Measurements from ENCODE around the gene SLC6A6.

The SLC6A6 gene

DNA sequence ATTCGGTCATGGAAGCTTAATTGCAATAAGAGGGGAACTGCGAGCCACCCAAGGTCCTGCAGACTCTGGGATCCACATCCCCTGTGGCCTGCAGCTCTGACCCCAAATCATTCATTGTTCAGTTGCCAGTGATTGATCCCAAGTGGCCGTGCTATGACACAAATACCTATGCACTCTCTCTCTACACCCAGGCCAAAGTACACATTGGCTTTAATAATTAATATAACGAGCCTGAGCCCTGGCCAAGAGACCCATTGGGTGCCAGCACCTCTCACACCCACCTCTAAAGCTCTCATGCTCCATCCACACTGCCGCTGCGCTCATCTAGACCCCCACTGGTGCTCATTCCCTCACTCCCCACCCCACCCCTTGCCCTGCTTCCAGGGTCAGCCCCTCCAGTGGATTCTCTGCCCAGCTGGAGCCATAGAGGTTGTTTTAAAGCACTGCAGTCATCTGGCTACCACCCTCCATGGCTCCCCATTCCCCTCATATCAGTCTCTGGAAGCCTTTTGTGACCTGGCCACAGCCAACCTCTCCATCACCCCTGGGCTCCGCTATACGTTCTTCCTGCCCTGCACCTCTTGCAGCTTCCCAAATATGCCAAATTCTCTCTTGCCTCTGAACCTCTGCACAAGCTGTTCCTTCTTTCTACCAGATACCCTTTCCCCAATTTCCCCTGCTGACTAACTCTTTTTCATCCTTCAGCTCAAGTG, 37.7 kb upstream of the SLC6A6 start:
- H3K27ac Mint-ChIP-seq = no peak overlapping the region
- H3K9me3 Mint-ChIP-seq = no peaks in the 10 kb centered on the region
- peaks cover 7% of the 10 kb centered on the region for H3K27me3 Mint-ChIP-seq (ENCODE audit: low read depth, poor library complexity)
- no peak for DNase-seq
- peaks cover 48% of the 10 kb centered on the region for H3K4me1 Mint-ChIP-seq
- TF ChIP-seq, protein P1, sequence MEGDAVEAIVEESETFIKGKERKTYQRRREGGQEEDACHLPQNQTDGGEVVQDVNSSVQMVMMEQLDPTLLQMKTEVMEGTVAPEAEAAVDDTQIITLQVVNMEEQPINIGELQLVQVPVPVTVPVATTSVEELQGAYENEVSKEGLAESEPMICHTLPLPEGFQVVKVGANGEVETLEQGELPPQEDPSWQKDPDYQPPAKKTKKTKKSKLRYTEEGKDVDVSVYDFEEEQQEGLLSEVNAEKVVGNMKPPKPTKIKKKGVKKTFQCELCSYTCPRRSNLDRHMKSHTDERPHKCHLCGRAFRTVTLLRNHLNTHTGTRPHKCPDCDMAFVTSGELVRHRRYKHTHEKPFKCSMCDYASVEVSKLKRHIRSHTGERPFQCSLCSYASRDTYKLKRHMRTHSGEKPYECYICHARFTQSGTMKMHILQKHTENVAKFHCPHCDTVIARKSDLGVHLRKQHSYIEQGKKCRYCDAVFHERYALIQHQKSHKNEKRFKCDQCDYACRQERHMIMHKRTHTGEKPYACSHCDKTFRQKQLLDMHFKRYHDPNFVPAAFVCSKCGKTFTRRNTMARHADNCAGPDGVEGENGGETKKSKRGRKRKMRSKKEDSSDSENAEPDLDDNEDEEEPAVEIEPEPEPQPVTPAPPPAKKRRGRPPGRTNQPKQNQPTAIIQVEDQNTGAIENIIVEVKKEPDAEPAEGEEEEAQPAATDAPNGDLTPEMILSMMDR (IDR thresholded peaks at IDR 0.05) = no peak
- no peak overlapping the region for H3K4me3 Mint-ChIP-seq
- H3K36me3 Mint-ChIP-seq (ENCODE audit: low read depth) = no peaks in the 10 kb centered on the region

DNA sequence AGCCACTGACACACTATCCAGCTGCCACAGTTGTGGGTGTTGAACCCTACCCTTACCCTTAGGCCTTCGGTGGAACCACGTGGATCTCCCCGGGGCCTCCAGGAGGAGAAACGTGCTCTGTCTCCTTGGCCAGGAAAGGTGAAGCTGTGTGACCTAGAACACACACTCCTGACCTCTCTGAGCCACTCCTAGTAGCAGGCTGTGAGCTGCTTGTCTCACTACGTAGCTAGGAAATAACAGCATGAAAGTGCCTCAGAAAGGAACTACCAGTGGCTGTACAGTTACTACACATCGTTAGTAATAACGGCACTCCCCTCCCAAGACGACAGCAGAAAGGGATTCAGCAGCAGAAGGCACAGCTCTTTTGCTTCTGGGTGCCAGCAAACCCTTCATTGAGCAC, 36.2 kb upstream of the SLC6A6 start:
- Mint-ChIP-seq H3K4me1 (peaks cover 51% of the 10 kb centered on the region), H3K27ac (no peak overlapping the region), H3K4me3 (no peak overlapping the region), H3K27me3 (ENCODE audit: low read depth, poor library complexity) (peaks cover 10% of the 10 kb centered on the region), H3K9me3 (no peaks in the 10 kb centered on the region), H3K36me3 (ENCODE audit: low read depth) (no peaks in the 10 kb centered on the region)
- TF ChIP-seq, protein P1 (IDR thresholded peaks at IDR 0.05) = no peak
- no peak for DNase-seq

DNA sequence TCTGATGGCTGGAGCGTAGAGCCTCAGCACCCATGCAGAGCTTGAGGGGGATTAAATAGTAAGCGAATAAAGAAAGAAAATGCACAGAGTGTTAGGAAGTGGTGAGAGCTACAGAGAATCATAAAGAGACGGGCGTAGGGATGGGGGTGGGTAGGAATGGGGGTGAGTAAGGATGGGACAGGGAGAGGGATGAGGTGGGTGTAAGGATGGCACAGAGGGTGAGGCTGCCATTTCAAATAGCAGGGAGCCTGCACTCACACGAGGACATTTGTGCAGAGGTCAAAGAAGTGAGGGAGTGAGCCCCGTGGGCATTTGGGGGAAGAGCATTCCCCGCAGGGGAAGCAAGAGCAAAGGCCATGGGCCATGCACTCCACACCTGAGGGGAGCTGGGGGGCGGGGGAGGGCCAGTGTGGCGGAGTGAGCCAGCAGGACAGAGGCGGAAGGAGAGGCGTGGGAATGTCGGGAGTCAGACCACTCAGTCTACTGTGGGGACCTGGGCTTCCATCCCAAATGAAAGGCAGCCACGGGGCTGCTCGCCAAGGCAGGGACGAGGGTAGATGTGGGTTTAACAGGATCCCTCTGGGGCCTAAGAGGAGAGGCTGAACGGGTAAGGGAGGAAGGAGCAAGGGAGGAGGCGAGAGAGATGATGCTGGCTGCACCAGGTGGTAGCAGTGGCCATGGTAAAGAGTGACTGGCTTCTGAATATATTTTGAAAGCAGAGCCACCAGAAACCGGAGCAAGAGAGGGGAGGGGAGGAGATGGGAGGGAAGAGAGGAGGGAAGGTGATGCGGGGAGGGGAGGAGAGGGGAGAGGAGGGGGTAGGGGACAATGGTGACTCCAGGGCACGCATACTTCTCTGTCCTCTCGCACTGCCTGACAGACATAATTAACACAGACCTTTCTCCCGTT, 35.2 kb upstream of the SLC6A6 start:
- peaks cover 10% of the 10 kb centered on the region for H3K27me3 Mint-ChIP-seq (ENCODE audit: low read depth, poor library complexity)
- H3K27ac Mint-ChIP-seq = no peak overlapping the region
- TF ChIP-seq, protein P1 (IDR thresholded peaks at IDR 0.05) = no peak
- H3K4me3 Mint-ChIP-seq = no peak overlapping the region
- H3K9me3 Mint-ChIP-seq = no peaks in the 10 kb centered on the region
- no peak for DNase-seq
- H3K4me1 Mint-ChIP-seq = peaks cover 49% of the 10 kb centered on the region
- no peaks in the 10 kb centered on the region for H3K36me3 Mint-ChIP-seq (ENCODE audit: low read depth)

DNA sequence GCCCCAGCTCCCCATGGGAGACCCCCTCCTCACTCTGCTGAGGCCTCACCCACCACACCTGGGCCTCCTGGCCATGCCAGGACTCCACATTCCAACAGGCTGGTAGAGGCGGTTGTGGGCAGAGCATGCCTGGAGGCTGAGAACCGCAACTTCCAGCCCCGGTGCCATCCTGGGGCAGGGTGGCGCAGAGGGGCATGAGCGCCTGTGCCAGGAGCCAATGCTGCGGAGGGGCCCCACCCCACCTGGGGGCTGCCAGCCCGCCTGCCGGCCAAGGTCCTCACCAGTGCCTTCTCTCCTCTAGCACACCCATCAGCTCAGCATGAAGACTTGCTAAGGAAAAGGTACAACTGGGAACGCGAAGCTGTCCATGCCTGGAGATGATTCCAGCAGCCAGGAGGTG, 34.3 kb upstream of the SLC6A6 start:
- TF ChIP-seq, protein P1 (IDR thresholded peaks at IDR 0.05) = no peak
- no peak overlapping the region for H3K27ac Mint-ChIP-seq
- peaks cover 57% of the 10 kb centered on the region for H3K4me1 Mint-ChIP-seq
- no peak for DNase-seq
- H3K4me3 Mint-ChIP-seq = no peak overlapping the region
- peaks cover 10% of the 10 kb centered on the region for H3K27me3 Mint-ChIP-seq (ENCODE audit: low read depth, poor library complexity)
- no peaks in the 10 kb centered on the region for H3K36me3 Mint-ChIP-seq (ENCODE audit: low read depth)
- no peaks in the 10 kb centered on the region for H3K9me3 Mint-ChIP-seq

DNA sequence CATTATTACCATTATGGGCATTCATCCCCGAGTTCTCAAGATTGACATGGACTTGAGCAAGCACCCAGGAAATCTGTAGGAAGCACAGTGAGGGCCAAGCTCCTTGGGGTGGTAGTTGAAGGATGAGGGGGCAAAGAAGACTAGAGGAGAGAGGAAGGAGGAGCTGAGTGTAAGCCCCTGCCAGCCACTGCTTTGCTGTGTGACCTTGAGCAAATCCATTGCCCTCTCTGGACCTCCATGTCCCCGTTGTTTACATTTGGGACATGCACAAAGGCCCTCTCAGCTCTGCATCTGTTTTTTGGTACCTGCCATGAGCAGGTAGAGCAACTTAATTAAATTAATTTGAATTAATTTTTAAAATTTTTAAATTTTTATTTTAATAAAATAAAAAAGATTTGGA, 33.5 kb upstream of the SLC6A6 start:
- Mint-ChIP-seq H3K27me3 (ENCODE audit: low read depth, poor library complexity) (peaks cover 13% of the 10 kb centered on the region), H3K9me3 (no peaks in the 10 kb centered on the region), H3K4me1 (peaks cover 56% of the 10 kb centered on the region), H3K4me3 (no peak overlapping the region), H3K36me3 (ENCODE audit: low read depth) (no peaks in the 10 kb centered on the region), H3K27ac (no peak overlapping the region)
- no peak for DNase-seq
- TF ChIP-seq, protein P1 (IDR thresholded peaks at IDR 0.05) = no peak
